ENCODE data around the gene SARNP. TPM values are rescaled to one million over a fixed set of nuclear protein-coding genes. Genes with fewer than 3 reads are reported as not detected.

Gene SARNP
- polyA plus RNA-seq, 1 experiment: 178 TPM

DNA sequence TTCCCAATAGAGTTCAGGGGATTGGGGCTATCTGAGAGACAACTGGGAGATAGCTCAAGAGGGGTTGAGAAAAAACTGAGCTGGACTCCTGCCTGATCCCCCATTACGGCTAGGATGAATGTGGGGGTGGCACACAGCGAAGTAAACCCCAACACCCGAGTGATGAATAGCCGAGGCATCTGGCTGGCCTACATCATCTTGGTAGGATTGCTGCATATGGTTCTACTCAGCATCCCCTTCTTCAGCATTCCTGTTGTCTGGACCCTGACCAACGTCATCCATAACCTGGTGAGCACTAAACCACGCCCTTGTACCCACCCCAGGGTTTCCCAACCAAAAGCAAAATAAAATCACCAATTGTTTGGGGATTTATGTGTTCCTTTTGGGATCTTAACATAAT is 1.4 kb upstream of the SARNP start:
- Histone ChIP-seq H3K4me3 (ENCODE audit: low read depth, low read length) (peak overlapping the region; percentile 86), H3K9me3 (ENCODE audit: control insufficient read depth, insufficient read depth, low read length) (no peaks in the 10 kb centered on the region), H3K27ac (ENCODE audit: low read depth, low read length) (peak overlapping the region; percentile 4), H3K27me3 (ENCODE audit: control insufficient read depth, insufficient read depth, low read length) (no peaks in the 10 kb centered on the region)
- DNase-seq (ENCODE audit: low read depth, low spot score): peak; percentile 21
- ChIA-PET POLR2A (interaction anchor here (0.8 to 2.7 kb wide), 4 partner anchors 11 to 149 kb away, joined by 3 to 30 read pairs (median 4); partner anchors contain the start of gene DNAJC14), CTCF (interaction anchor here (0.9 to 5.3 kb wide), 6 partner anchors 22 to 121 kb away, joined by 3 to 31 read pairs (median 8); no protein-coding TSS in a partner anchor)
- TF ChIP-seq, protein P1, sequence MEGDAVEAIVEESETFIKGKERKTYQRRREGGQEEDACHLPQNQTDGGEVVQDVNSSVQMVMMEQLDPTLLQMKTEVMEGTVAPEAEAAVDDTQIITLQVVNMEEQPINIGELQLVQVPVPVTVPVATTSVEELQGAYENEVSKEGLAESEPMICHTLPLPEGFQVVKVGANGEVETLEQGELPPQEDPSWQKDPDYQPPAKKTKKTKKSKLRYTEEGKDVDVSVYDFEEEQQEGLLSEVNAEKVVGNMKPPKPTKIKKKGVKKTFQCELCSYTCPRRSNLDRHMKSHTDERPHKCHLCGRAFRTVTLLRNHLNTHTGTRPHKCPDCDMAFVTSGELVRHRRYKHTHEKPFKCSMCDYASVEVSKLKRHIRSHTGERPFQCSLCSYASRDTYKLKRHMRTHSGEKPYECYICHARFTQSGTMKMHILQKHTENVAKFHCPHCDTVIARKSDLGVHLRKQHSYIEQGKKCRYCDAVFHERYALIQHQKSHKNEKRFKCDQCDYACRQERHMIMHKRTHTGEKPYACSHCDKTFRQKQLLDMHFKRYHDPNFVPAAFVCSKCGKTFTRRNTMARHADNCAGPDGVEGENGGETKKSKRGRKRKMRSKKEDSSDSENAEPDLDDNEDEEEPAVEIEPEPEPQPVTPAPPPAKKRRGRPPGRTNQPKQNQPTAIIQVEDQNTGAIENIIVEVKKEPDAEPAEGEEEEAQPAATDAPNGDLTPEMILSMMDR (IDR thresholded peaks at IDR 0.05; ENCODE audit: low read depth, low read length): no peak

DNA sequence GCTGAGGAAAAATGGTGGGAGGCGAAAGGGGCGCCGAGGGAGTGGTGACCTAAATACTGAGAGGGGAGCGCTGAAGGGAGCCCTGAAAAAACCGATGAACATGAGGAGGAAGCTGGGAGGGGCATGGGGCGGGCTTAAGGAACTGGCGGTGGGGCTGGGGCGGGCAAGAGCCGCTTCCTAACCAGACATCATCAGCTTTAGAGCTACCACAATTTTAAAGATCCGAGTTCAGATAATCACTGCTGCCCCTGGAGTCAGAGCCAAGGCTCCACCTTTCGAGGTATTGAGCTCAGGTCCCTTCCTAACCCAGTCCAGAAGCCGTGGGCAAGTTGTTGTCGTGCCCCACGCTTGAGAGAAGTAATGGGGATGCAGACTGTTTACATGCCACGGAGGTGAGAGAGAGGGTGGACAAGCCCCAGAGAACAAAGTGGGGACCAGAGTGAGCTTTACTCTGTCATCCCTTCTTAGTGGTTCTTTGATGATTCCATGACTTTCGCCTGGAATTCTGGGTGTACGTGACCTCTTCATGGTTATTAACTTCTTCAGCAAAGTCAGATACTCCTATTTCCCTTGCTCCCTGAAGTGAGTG is 710 bp upstream of the SARNP start:
- TF ChIP-seq, protein P1 (IDR thresholded peaks at IDR 0.05; ENCODE audit: low read depth, low read length): no peak
- no peaks in the 10 kb centered on the region for H3K27me3 ChIP-seq (ENCODE audit: control insufficient read depth, insufficient read depth, low read length)
- CTCF ChIA-PET: interaction anchor here (0.9 to 5.3 kb wide), 11 partner anchors 15 to 122 kb away, joined by 3 to 31 read pairs (median 5); no protein-coding TSS in a partner anchor

DNA sequence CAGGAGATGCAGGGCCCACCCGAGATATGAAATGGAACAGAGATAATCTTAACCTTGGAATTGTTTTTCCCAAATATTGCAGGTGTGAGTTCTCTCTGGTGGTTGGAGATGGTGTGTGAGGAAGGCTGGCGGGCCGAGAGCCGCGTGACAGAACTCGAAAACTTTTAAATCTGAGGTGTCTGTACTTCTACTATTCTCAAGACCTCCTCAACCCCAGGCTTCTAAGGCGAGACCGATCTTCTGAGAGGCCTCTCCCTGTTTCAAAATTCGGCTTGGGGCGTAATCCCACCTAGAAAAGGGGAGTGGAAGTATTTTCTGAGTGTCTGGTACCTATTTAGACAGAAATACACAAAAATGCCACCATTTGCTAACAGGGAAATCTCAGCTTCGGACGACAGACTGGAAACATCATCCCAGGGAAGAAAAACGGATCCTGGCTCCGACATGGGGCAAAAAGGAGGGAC is 611 bp downstream of the SARNP start:
- no peak for DNase-seq (ENCODE audit: low read depth, low spot score)
- ChIA-PET CTCF (interaction anchor here (0.6 to 5.3 kb wide), 9 partner anchors 9 to 179 kb away, joined by 3 to 31 read pairs (median 6); no protein-coding TSS in a partner anchor), POLR2A (interaction anchor here (0.5 to 2.7 kb wide), 7 partner anchors 13 to 157 kb away, joined by 3 to 30 read pairs (median 5); partner anchors contain the start of genes DNAJC14 and RAB5B)
- H3K27me3 ChIP-seq (ENCODE audit: control insufficient read depth, insufficient read depth, low read length): no peaks in the 10 kb centered on the region
- H3K4me3 ChIP-seq (ENCODE audit: low read depth, low read length): peak overlapping the region; percentile 68
- TF ChIP-seq, protein P1 (IDR thresholded peaks at IDR 0.05; ENCODE audit: low read depth, low read length): no peak
- peak overlapping the region; percentile 43 for H3K27ac ChIP-seq (ENCODE audit: low read depth, low read length)
- no peaks in the 10 kb centered on the region for H3K9me3 ChIP-seq (ENCODE audit: control insufficient read depth, insufficient read depth, low read length)

More for the DNA sequence above, 710 bp upstream of the SARNP start:
- H3K4me3 ChIP-seq (ENCODE audit: low read depth, low read length): peak overlapping the region; percentile 86
- no peaks in the 10 kb centered on the region for H3K9me3 ChIP-seq (ENCODE audit: control insufficient read depth, insufficient read depth, low read length)
- DNase-seq (ENCODE audit: low read depth, low spot score): no peak
- POLR2A ChIA-PET: interaction anchor here (0.6 to 2.7 kb wide), 15 partner anchors 11 to 156 kb away, joined by 3 to 30 read pairs (median 4); partner anchors contain the start of genes DNAJC14 and RAB5B
- H3K27ac ChIP-seq (ENCODE audit: low read depth, low read length): peak overlapping the region; percentile 59

DNA sequence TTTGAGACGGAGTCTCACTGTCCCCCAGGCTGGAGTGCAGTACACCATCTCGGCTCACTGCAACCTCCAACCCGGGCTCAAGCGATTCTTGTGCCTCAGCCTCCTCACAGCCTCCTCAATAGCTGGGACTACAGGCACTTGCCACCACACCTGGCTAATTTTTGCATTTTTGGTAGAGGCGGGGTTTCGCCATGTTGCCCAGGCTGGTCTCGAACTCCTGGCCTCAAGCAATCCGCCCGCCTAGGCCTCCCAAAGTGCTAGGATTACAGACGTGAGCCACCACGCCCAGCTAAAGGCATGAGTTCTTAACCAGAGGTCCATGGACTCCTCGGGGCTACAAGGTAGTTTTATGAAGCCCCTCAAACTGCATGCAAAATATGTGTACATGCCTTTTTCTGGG is 2.1 kb downstream of the SARNP start:
- TF ChIP-seq, protein P1 (IDR thresholded peaks at IDR 0.05; ENCODE audit: low read depth, low read length): no peak
- H3K27ac ChIP-seq (ENCODE audit: low read depth, low read length): no peak overlapping the region
- H3K4me3 ChIP-seq (ENCODE audit: low read depth, low read length): peak overlapping the region; percentile 68; the same call in 1 of the 2 replicates
- H3K9me3 ChIP-seq (ENCODE audit: control insufficient read depth, insufficient read depth, low read length): no peaks in the 10 kb centered on the region
- H3K27me3 ChIP-seq (ENCODE audit: control insufficient read depth, insufficient read depth, low read length): no peaks in the 10 kb centered on the region
- CTCF ChIA-PET: interaction anchor here (4.6 to 5.3 kb wide), 2 partner anchors 77 to 125 kb away, joined by 31 read pairs; no protein-coding TSS in a partner anchor
- POLR2A ChIA-PET: no interaction called here
- DNase-seq (ENCODE audit: low read depth, low spot score): no peak

DNA sequence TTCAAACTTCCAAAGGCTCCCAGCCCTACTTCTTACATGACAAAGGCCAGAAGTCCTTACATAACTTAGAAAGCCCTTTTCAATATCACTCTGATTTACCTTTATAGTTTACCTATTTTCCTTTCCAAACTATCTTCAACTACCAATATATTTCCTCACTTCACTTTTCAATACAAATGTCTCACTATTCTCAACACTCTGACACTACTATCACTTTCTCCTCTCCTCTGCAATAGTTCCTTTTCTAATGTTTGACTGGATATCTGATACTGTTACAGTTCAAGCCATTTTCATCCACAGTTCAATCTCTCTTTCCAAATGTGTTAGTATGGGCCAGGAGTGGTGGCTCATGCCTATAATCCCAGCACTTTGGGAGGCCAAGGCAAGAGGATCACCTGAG is 3.3 kb downstream of the SARNP start:
- no peak overlapping the region for H3K27ac ChIP-seq (ENCODE audit: low read depth, low read length)
- TF ChIP-seq, protein P1 (IDR thresholded peaks at IDR 0.05; ENCODE audit: low read depth, low read length): no peak
- ChIA-PET POLR2A (no interaction called here), CTCF (interaction anchor here (0.7 to 2.2 kb wide), 3 partner anchors 17 to 949 kb away, joined by 3 to 7 read pairs (median 5); partner anchors contain the start of gene HSD17B6)
- no peaks in the 10 kb centered on the region for H3K27me3 ChIP-seq (ENCODE audit: control insufficient read depth, insufficient read depth, low read length)
- DNase-seq (ENCODE audit: low read depth, low spot score): no peak
- H3K4me3 ChIP-seq (ENCODE audit: low read depth, low read length): no peak overlapping the region
- no peaks in the 10 kb centered on the region for H3K9me3 ChIP-seq (ENCODE audit: control insufficient read depth, insufficient read depth, low read length)

Measured in AG04450 (cell line).